WI38 (cell line): ENCODE results near the gene NNMT.
A peak's percentile ranks its signal among the peaks of the same experiment; 100 is the strongest.

Experiments
- H3K4me3 ChIP-seq: 2 replicates; pipeline ENCODE4 v1.5.1; 2011; ENCODE audit warnings: low read depth, mild to moderate bottlenecking, control low read depth, low read length
- CTCF ChIP-seq: IDR thresholded peaks from 2 replicates; pipeline ENCODE4 v1.5.1; 2012; ENCODE audit warnings: low read depth, mild to moderate bottlenecking, control low read depth, low read length

NNMT gene

GRCh38 chr11:114291842-114292680 is 4.1 kb upstream of the NNMT start:
- no peak for TF ChIP-seq CTCF
- peak overlapping the region; percentile 45 for H3K4me3 ChIP-seq

- no peak overlapping the region for H3K4me3 ChIP-seq
- TF ChIP-seq CTCF = no peak
These were observed 2.9 kb upstream of the NNMT start for GRCh38 chr11:114293201-114293711.

GRCh38 chr11:114296605-114297372 is 590 bp downstream of the NNMT start:
- H3K4me3 ChIP-seq = peak overlapping the region; percentile 80
- no peak for TF ChIP-seq CTCF

- TF ChIP-seq CTCF = no peak
- H3K4me3 ChIP-seq = peak overlapping the region; percentile 80
These were observed 1.9 kb downstream of the NNMT start for GRCh38 chr11:114297806-114298709.

GRCh38 chr11:114298710-114299109 is 2.5 kb downstream of the NNMT start:
- TF ChIP-seq CTCF = no peak
- H3K4me3 ChIP-seq = peak overlapping the region; percentile 80

- TF ChIP-seq CTCF = no peak
- no peak overlapping the region for H3K4me3 ChIP-seq
These were observed 4.9 kb downstream of the NNMT start for GRCh38 chr11:114301088-114301487.
